Ovary (tissue), 3 donors: ENCODE measurements around the gene GNG4.
"Not testable (repeated sequence)": the region's sequence is repeated elsewhere in the genome, so short reads cannot be mapped to it uniquely, and the experiment has no call there.

ENCODE experiments used
- CTCF ChIP-seq, 3 donors: fragments of 450-650 bp in 2 of 3; fragments of 200-600 bp in 1 of 3; IDR thresholded peaks; one replicate each; pipeline versions ENCODE4 v1.5.1 to v1.8.0; 2016 to 2022; ENCODE audit warnings: antibody characterized with exemption in 3 of 3, mild to moderate bottlenecking in 1 of 3
- POLR2A ChIP-seq: fragments of 450-650 bp; IDR thresholded peaks from one replicate; pipeline ENCODE4 v1.6.1; 2017; ENCODE audit warnings: antibody characterized with exemption, mild to moderate bottlenecking, moderate library complexity
- donor health status: DM: no; HTN: no; CAD: no.

GRCh38 chr1:235647537-235647936 lies 2.0 kb downstream of the GNG4 start:
- not testable (repeated sequence) for TF ChIP-seq POLR2A; CTCF (IDR thresholded peaks at IDR 0.05)
